Measurements from ENCODE around the gene MAP7D2. TPM values are rescaled to one million over a fixed set of nuclear protein-coding genes. Genes with fewer than 3 reads are reported as not detected.

The MAP7D2 gene
- total and polyA plus RNA-seq, 7 donors, result 0.07 to 1.2 (median 0.46) TPM; not detected in 1

DNA sequence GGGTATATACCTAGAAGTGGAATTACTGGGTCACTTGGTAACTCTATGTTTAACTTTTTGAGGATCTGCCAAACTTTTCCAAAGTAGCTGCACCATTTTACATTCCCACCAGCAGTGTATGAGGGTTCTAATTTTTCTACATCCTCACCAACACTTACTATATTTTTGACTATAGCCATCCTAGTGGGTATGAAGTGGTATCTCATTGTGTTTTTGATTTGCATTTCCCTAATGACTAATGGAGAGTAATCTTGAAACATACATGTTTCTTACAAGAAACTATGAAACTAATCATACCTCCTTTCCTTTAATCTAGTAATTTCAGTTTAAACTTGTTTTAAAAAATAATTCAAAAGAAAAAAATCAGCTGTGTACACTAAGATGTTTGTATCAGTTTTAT lies 143.7 kb downstream of the MAP7D2 start:
- Histone ChIP-seq H3K27me3 (ENCODE audit: insufficient read depth in 3 of 3, low read length in 2 of 3) (peaks cover 0 to 8% (median 0%) of the 10 kb centered on the region in 3 donors), H3K27ac (no peak overlapping the region), H3K4me3 (no peak overlapping the region), H3K36me3 (ENCODE audit: insufficient read depth in 1 of 2, low read depth in 1 of 2) (no peaks in the 10 kb centered on the region), H3K4me1 (no peaks in the 10 kb centered on the region), H3K9me3 (no peaks in the 10 kb centered on the region)
- TF ChIP-seq, protein P1, sequence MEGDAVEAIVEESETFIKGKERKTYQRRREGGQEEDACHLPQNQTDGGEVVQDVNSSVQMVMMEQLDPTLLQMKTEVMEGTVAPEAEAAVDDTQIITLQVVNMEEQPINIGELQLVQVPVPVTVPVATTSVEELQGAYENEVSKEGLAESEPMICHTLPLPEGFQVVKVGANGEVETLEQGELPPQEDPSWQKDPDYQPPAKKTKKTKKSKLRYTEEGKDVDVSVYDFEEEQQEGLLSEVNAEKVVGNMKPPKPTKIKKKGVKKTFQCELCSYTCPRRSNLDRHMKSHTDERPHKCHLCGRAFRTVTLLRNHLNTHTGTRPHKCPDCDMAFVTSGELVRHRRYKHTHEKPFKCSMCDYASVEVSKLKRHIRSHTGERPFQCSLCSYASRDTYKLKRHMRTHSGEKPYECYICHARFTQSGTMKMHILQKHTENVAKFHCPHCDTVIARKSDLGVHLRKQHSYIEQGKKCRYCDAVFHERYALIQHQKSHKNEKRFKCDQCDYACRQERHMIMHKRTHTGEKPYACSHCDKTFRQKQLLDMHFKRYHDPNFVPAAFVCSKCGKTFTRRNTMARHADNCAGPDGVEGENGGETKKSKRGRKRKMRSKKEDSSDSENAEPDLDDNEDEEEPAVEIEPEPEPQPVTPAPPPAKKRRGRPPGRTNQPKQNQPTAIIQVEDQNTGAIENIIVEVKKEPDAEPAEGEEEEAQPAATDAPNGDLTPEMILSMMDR (IDR thresholded peaks at IDR 0.05), result no peak
- intact Hi-C loops (cut with DNase I), result no loop called here
- DNase-seq (no peak), ATAC-seq (no peak)

DNA sequence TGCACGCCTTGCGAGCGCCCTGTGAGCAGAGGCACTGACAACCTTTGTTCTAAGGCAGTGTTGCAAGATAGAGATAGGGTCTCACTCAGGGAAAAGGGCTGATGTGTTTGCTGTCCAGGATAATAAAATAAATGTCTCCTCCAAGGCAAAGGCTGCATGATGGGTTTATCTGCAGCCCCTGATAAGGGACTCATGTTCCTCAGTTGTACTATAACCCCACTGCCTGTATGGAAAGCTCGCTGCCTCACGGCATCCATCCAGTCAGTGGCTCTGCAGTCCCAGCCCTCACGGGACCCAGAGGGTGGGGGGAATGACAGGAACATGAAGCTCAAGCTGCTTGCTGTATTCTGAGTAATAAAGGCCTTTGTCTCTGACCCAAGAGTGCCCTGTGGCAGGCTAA lies 148.4 kb downstream of the MAP7D2 start:
- no peak overlapping the region for H3K27ac ChIP-seq
- H3K36me3 ChIP-seq (ENCODE audit: insufficient read depth in 1 of 2, low read depth in 1 of 2), result peaks cover 0 to 30% of the 10 kb centered on the region in 2 donors
- intact Hi-C loops (cut with DNase I), result loop anchor here in 1 of 2 donors (10.0 kb wide), 1 partner anchor 803 kb away; no protein-coding TSS in a partner anchor
- no peak overlapping the region for H3K4me3 ChIP-seq
- ATAC-seq (no peak), DNase-seq (no peak)
- H3K4me1 ChIP-seq, result no peaks in the 10 kb centered on the region
- peaks cover 0 to 11% (median 0%) of the 10 kb centered on the region in 3 donors for H3K27me3 ChIP-seq (ENCODE audit: insufficient read depth in 3 of 3, low read length in 2 of 3)
- no peaks in the 10 kb centered on the region for H3K9me3 ChIP-seq
- 83 to 96% (median 85%) methylated on average over 6 of the region's 6 CpGs for WGBS, 3 donors
- TF ChIP-seq, protein P1 (IDR thresholded peaks at IDR 0.05), result no peak

DNA sequence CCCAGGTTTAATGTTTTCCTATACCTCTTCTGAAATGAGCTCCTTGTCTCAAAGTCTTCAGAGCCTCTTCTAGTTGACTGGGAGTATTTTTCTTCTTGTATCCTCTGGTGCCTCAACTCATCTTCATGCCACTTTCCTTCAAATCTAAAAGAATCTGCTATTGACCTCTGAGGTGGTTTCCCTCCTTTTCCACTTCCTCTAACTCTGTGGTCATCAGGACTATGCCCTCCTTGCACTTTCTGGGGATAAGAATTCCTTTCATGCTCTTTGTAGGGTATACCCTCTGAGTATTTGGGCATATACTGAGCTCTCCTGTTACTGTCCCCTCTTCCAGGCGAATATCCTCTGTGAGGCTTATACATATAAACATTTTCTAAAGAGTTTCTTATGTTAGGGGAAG lies 150.7 kb downstream of the MAP7D2 start:
- TF ChIP-seq, protein P1 (IDR thresholded peaks at IDR 0.05), result no peak
- Histone ChIP-seq H3K4me3 (no peak overlapping the region), H3K27me3 (ENCODE audit: insufficient read depth in 3 of 3, low read length in 2 of 3) (peaks cover 0 to 8% (median 0%) of the 10 kb centered on the region in 3 donors), H3K9me3 (no peaks in the 10 kb centered on the region), H3K36me3 (ENCODE audit: insufficient read depth in 1 of 2, low read depth in 1 of 2) (peaks cover 0 to 40% of the 10 kb centered on the region in 2 donors), H3K4me1 (no peaks in the 10 kb centered on the region), H3K27ac (no peak overlapping the region)
- intact Hi-C loops (cut with DNase I), result loop anchor here in 1 of 2 donors (10.0 kb wide), 1 partner anchor 801 kb away; no protein-coding TSS in a partner anchor
- ATAC-seq, result no peak
- DNase-seq, result no peak
- WGBS, 3 donors, result 74 to 100% (median 100%) methylated on average over 1 of the region's 1 CpG

DNA sequence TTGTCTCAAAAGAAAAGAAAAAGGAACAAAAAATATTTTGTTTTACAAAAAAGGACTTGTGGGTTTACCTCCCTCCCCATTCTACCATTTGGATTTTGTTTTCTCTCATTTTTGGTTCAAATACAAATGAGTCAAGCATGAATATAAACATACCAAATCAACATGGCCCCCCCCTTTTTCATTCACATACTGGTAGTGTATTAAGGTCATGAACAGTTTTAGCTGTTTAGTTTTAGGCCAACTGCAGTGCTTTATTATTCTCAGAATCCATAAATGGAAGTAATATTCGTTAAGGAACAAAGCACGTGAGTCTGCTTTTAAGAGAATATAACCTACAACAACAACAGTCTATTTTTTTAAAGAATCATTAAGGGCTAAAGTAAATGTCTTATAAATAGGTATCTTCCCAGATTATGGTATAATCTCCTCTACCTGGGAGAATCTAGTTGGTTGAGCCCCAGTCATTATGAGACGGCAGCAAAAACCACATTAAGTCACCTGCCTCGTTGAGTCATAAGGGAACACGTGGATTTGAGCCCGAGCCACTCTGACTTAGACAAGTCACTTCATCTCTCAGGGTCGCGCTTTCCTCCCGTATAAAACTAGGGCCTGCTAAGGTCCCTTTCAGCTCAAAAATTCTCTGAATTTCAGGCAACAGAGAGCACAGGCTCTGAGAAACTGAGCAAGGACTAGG lies 152.5 kb downstream of the MAP7D2 start:
- H3K9me3 ChIP-seq, result no peaks in the 10 kb centered on the region
- H3K36me3 ChIP-seq (ENCODE audit: insufficient read depth in 1 of 2, low read depth in 1 of 2), result peaks cover 0 to 40% of the 10 kb centered on the region in 2 donors
- intact Hi-C loops (cut with DNase I), result loop anchor here in 1 of 2 donors (10.0 kb wide), 1 partner anchor 799 kb away; no protein-coding TSS in a partner anchor
- H3K4me1 ChIP-seq, result no peaks in the 10 kb centered on the region
- no peak overlapping the region for H3K4me3 ChIP-seq
- WGBS, 3 donors, result 81 to 92% (median 87%) methylated on average over 9 of the region's 9 CpGs
- TF ChIP-seq, protein P1 (IDR thresholded peaks at IDR 0.05), result no peak
- H3K27me3 ChIP-seq (ENCODE audit: insufficient read depth in 3 of 3, low read length in 2 of 3), result peaks cover 0 to 8% (median 0%) of the 10 kb centered on the region in 3 donors
- no peak for ATAC-seq
- no peak overlapping the region for H3K27ac ChIP-seq
- DNase-seq, result no peak
